Spleen (tissue), 7 donors: Measurements from ENCODE around the gene SETDB2.

Experiments
- CTCF ChIP-seq, 11 experiments: fragments of 200-600 bp in 7 of 11; fragments of 450-650 bp in 4 of 11; sonication (generic) in 4 of 11; IDR thresholded peaks in 8 of 11; conservative IDR thresholded peaks in 3 of 11; 1 replicate in 7 of 11; 2 replicates in 4 of 11; pipeline versions ENCODE4 v1.4.0 to v1.8.0; 2016 to 2021; ENCODE audit warnings: antibody characterized with exemption in 11 of 11, inconsistent platforms in 4 of 11, mild to moderate bottlenecking in 1 of 11
- POLR2A ChIP-seq, 3 donors: fragments of 450-650 bp; IDR thresholded peaks; one replicate each; pipeline ENCODE4 v1.5.1; 2017; ENCODE audit warnings: antibody characterized with exemption in 3 of 3, mild to moderate bottlenecking in 1 of 3
- POLR2AphosphoS5 ChIP-seq, 3 donors: sonication (generic); formaldehyde crosslinking; IDR thresholded peaks; one replicate each; pipeline ENCODE4 v1.5.1; 2017; ENCODE audit warnings: antibody characterized with exemption in 3 of 3
- donor health status: DM: no; HTN: no; CAD: no; lungs with moderate emphysema.
- donor health status: DM: no; HTN: no; CAD: no.
- donor health status: DM: no; HTN: no; CAD: no.

- no peak for TF ChIP-seq CTCF (IDR thresholded peaks at IDR 0.05 in 8 of 11, conservative IDR thresholded peaks at IDR 0.05 in 3 of 11)
- TF ChIP-seq POLR2A (IDR thresholded peaks at IDR 0.05), result no peak
- TF ChIP-seq POLR2AphosphoS5 (IDR thresholded peaks at IDR 0.05), result no peak
Observed at GRCh38 chr13:49499889-49500660, 56.0 kb downstream of the SETDB2 start.
